Activated CD8-positive, alpha-beta memory T cell treated with anti-CD3 and anti-CD28 coated beads for 48 hours (primary cell): ENCODE results near the gene SCN1B.
"Not testable (repeated sequence)": the region's sequence is repeated elsewhere in the genome, so short reads cannot be mapped to it uniquely, and the experiment has no call there.

Experiments
- DNase-seq, 3 experiments: peaks; one replicate each; pipeline ENCODE4 v3.0.0-alpha.2; 2020; ENCODE audit warnings: low read depth in 2 of 3, low spot score in 2 of 3

SCN1B gene

DNA sequence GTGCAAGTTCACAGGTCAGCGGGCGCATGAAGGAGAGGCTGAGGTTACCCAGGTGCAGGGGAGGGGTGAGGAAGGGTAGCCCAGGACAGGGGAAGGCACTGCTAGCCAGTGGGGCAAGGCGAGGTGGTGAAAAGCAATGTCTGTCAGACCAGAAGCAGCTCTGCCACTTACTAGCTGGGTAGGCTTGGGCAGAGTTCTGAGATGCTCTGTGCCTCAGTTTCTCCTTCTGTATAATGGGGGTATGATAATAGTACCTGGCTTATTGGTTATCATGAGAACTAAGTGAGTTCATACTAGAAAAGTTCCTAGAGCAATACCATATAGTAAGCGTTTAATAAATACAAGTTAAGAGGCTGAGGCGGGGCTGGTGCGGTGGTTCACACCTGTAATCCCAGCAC, 14.3 kb upstream of the SCN1B start:
- no peak for DNase-seq

DNA sequence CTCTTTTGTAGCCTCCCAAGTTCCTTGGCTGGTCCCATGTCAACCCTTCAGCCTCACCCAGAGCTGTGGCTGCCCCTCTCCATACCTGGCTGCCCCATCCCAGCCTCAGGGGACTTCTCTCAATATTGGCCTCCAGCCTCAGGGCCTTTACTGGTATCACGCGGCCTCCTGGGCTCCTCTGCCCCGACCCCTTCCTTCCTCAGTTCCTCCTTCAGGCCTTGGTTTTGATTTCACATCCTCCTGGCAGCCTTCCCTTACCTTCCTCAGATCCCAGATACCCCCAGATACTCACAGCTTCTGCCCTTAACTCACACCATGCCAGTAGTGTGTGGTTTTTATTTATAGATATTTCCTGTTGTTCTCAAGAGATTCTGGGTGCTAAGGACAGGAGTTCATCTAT, 12.8 kb upstream of the SCN1B start:
- no peak for DNase-seq

GRCh38 chr19:35018379-35018778, 11.9 kb upstream of the SCN1B start:
- DNase-seq: no peak

DNA sequence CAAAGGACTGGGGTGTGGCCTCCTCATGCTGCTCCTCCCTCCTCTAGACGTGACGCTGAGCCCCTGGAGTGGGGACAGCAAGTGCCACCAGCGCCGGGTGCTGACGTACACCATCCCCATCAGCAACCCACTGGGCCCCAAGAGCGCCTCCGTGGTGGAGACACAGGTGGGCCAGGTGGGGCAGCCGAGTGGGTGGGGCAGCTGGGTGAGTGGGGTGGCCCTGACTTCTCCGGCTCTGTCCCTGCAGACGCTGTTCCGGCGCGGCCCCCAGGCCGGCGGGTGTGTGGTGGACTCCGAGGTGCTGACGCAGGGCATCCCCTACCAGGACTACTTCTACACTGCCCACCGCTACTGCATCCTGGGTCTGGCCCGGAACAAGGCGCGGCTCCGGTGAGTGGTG, 11.1 kb upstream of the SCN1B start:
- no peak for DNase-seq

DNA sequence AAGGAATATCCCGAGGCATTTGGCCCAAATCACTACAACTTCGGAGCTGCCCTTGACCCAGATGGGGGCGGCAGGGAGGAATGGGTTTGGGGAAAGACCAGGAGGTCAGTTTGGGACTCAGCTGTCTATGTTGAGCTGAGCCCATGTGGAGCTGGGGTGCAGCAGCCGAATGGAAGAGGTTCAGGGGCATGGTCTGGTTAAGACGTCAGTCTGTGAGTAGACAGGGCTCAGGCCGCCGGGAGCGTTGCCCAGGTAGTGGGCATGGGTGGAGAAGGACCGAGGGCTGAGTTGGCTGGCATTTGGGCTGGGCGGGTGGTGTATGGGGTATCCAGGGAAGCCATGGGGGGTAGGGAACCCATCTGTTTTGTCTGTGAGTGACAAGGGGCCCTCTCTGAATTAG, 9.3 kb upstream of the SCN1B start:
- no peak for DNase-seq

DNA sequence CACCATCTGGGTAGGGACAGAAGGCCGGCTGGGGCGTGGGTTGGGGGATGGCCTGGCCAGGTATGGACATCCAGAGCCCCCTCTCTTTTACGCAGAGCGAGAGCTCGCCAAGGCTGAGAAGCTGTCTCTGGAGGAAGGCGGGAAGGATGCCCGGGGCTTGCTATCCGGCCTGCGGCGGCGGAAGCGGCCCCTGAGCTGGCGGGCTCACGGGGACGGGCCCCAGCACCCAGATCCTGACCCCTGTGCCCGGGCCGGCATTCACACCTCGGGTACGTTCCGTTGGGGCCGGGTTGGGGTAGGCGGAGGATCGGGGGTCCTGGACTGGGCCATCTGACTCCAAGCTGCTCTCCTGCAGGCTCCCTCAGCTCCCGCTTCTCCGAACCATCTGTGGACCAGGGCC, 8.7 kb upstream of the SCN1B start:
- no peak for DNase-seq

DNA sequence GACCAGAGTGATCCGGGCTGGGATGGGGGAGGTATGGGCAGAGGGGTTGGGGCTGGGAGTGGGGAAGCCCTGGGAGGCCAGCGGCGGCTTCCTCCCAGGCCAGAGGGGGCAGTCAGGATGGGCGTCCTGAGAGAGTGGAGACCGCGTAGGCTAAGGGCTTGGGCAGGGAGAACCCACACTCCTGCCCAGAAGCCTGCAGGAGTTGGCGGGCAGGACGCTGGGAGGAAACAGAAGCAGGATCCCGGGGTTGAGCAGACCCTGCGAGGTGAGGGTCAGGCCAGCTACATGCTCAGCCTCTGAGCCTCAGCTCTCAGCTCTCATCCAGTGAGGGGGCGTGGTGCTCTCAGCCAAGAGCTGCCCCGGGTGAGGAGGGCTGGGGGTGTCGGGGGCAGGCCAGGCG, 7.8 kb upstream of the SCN1B start:
- DNase-seq: no peak

- no peak for DNase-seq
Measured at GRCh38 chr19:35023428-35023827, 6.8 kb upstream of the SCN1B start.

- no peak for DNase-seq
Measured at GRCh38 chr19:35024095-35024494, 6.2 kb upstream of the SCN1B start.

GRCh38 chr19:35025969-35026368, 4.3 kb upstream of the SCN1B start:
- DNase-seq: no peak

- DNase-seq: no peak
Measured at GRCh38 chr19:35026418-35026817, 3.9 kb upstream of the SCN1B start.

DNA sequence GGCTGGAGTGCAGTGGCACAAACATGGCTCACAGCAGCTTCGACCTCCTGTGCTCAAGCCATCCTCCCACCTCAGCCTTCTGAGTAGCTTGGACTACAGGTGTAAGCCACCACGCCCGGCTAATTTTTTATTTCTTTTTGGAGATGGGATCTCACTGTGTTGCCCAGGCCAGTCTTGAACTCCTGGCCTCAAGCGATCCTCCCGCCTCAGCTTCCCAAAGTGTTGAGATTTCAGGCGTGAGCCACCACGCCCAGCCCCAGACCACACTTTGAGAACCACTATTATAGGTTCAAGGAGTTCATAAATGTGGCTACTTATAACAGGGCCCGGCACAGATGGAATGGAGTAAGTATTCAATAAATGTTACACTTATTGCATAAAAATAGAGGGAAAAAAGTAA, 3.3 kb upstream of the SCN1B start:
- DNase-seq: no peak

DNA sequence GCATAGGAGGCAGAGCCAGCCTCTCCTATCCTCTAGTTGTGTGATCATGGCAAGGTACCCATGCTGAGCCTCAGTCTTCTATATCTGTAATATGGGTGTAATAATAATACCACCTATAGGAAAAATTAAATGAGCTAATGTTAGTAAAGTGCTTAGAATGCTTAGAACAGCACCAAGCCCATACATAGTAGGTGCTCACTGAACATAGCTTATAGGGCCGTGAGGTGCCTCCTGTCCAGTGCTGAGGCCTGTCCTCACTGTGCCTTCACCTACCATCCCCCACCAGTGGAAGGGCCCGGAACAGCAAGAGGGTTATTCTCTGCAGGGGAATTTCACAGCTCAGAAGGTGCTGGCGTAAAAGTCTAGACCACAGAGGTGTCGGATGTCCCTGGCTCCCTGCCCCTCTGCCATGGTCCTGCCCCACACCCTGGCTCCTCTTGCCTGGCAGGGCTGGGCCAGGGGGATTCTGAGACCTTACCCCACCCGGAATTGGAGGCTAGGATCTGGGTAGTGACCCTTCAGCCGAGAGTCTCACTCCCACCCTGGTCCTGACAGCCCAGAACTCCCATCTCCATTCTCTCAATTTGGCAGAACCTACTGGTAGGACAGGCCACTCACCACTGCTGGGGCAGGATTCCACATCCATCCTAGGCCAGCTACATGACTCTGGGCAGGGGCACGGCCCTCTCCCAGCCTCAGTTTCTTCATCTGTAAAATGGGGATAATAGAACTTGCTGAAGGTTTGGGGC, 2.2 kb upstream of the SCN1B start:
- DNase-seq: no peak

DNA sequence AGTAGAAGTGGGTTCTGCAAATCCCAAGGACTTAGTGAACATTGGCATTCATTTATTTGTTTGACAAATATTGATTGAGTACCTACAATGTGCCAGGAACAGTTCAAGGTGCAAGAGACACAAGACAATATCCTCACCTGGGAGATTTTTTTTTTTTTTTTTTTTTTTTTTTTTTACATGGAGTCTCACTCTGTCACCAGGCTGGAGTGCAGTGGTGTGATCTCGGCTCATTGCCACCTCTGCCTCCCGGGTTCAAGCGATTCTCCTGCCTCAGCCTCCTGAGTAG, 1.7 kb upstream of the SCN1B start:
- not testable (repeated sequence) for DNase-seq

DNA sequence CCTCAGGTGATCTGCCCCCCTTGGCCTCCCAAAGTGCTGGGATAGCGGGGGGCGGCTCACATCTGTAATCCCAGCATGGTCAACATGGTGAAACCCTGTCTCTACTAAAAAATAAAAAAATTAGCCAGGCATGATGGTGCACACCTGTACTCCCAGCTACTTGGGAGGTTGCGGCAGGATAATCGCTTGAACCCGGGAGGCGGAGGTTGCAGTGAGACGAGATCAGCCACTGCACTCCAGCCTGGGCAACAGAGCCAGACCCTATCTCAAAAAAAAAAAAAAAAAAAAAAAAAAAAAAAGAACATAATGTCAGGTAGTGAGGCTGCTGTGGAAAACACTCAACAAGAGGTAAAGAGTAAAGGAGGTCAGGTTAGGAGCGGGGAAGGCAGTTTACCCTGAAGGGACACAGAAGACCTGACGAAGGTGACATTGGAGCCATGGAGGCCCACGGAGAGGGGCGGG, 964 bp upstream of the SCN1B start:
- not testable (repeated sequence) for DNase-seq

GRCh38 chr19:35029737-35030256, 473 bp upstream of the SCN1B start:
- no peak for DNase-seq

- no peak for DNase-seq
Measured at GRCh38 chr19:35031072-35031881, 1.0 kb downstream of the SCN1B start.

DNA sequence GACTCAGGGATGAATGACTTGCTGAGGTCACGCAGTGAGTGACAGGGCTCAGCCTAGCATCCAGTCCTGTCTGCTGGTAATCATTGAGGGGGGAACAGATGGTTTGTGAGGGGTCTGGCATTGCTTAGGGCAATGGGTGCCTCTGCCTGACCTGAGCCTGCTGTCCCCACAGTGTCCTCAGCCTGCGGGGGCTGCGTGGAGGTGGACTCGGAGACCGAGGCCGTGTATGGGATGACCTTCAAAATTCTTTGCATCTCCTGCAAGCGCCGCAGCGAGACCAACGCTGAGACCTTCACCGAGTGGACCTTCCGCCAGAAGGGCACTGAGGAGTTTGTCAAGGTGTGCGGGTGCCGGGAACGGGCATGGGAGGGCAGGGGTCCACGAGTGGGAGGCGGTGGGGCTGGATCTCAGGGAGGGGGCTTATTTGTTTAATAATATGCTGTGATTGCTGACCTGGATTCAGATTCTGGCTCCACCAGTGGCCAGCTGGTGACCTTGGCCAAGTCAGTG, 2.1 kb downstream of the SCN1B start:
- no peak for DNase-seq

- DNase-seq: no peak
Measured at GRCh38 chr19:35033067-35034004, 3.1 kb downstream of the SCN1B start.

DNA sequence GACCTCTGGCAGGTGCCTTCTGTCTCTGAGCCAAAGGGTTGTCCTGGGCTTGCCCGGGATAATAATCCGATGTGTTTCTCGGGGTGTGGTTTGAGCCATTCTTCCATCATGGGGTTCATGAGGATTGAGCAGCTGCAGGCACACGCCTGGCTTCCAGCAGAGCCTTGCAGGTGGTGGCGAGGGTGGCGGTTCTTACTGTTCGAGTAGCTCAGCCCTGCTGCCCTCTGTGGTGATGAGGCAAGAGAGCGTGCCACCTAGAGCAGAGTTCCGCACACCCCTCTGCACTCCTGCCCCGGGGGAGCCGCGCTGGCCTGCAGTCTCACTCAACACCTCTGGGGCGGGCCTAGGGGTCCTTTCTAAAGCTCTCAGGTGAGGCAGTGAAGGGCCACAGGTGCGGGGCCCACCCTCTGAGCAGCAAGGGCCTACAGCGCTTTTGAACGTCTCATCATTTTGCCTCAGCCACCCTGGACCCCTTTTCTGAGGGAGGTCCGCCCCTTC, 3.8 kb downstream of the SCN1B start:
- no peak for DNase-seq
